Measurements from ENCODE around the gene DQX1. TPM values are rescaled to one million over a fixed set of nuclear protein-coding genes. Genes with fewer than 3 reads are reported as not detected.

The DQX1 gene
- total and polyA plus RNA-seq, 9 of the 15 experiments (the other 6 are each of a cell fraction or from before 2014, with no cell fraction given), result 0.04 to 0.38 (median 0.18) TPM; not detected in 1

DNA sequence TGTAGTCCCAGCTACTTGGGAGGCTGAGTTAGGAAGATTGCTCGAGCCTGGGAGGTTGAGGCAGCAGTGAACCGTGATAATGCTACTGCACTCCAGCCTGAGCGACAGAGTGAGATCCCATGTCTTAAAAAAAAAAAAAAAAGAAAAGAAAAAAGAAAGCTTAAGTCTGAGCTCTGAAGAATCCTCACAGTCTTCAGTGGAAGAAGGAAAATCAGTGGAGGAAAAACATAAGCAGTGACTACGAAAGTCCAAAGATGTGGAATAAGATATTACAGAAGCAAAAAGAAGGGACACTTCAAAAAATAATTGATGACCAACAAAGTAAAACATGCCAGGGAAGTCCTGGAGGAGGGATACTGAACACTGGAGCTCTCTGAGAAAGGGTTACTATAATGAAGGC, 15.8 kb downstream of the DQX1 start (continued):
- no peak for TF ChIP-seq CREB3 (tag; conservative IDR thresholded peaks at IDR 0.05; ENCODE audit: low read depth)
- TF ChIP-seq, protein P1, sequence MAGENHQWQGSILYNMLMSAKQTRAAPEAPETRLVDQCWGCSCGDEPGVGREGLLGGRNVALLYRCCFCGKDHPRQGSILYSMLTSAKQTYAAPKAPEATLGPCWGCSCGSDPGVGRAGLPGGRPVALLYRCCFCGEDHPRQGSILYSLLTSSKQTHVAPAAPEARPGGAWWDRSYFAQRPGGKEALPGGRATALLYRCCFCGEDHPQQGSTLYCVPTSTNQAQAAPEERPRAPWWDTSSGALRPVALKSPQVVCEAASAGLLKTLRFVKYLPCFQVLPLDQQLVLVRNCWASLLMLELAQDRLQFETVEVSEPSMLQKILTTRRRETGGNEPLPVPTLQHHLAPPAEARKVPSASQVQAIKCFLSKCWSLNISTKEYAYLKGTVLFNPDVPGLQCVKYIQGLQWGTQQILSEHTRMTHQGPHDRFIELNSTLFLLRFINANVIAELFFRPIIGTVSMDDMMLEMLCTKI (IDR thresholded peaks at IDR 0.05; ENCODE audit: partially characterized antibody), result no peak
- TF ChIP-seq SMARCE1 (IDR thresholded peaks at IDR 0.05), result no peak

DNA sequence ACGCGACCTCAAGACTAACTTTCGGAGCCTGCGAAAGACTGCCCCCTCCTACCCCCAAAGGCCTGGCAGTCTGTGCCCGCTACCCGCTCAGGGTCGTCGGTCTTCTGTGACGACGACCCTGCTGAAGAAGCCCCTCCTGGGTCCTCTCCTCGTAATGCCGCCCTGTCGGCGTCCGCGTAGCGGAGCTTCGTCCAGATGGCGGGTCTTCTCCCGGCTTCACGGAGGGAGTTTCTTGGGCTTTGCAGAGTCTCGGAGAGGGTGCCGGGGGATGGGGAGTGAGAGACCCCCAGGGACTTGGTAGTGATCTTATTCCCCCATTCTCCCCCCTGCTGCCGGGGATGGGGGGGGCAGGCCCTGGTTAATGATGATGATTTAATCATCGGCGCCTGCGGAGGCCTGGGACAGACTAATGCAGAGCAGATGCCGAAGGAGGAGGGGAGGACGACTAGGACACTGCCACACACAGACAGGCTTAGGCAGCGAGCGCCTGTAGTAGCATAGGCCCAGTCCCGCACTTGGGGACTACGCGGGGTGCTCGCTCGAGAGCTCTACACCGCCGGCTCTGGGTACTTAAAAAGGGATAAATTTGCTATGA, 18.0 kb downstream of the DQX1 start:
- Histone ChIP-seq H3K27me3 (ENCODE audit: control insufficient read depth in 2 of 2, insufficient read depth in 2 of 2, low read length in 2 of 2) (no peaks in the 10 kb centered on the region), H3K27ac (ENCODE audit: extremely low read depth, low read depth, low read length) (peak overlapping the region; percentile 97), H3K9me3 (replicated peaks; ENCODE audit: control insufficient read depth, insufficient read depth, low read depth, low read length) (no peaks in the 10 kb centered on the region), H3K79me2 (ENCODE audit: control insufficient read depth, insufficient read depth, low read length) (peaks cover 40% of the 10 kb centered on the region), H3K36me3 (ENCODE audit: control insufficient read depth, insufficient read depth, low read length) (peaks cover 13% of the 10 kb centered on the region; the same call in 2 of the 3 replicates), H4K20me1 (replicated peaks; ENCODE audit: control insufficient read depth, insufficient read depth, low read length) (no peaks in the 10 kb centered on the region), H3K4me3 (peak overlapping the region; percentile 78), H3K9ac (ENCODE audit: insufficient read depth in 1 of 2, low read depth in 2 of 2, low read length in 2 of 2) (peak overlapping the region; percentile 95 to 96), H2AFZ (ENCODE audit: low read depth, low read length) (peak overlapping the region; percentile 85), H3K9me1 (ENCODE audit: control insufficient read depth, insufficient read depth, low read length) (no peaks in the 10 kb centered on the region), H3K4me1 (replicated peaks in 1 of 2; ENCODE audit: control insufficient read depth in 2 of 2, insufficient read depth in 2 of 2, low read length in 2 of 2) (peaks cover 36 to 51% of the 10 kb centered on the region in 2 experiments; a peak in 4 of 5 replicates), H3K4me2 (ENCODE audit: insufficient read depth, low read length) (peak overlapping the region; percentile 94)
- 19% methylated on average over 37 of the region's 38 CpGs for WGBS (ENCODE audit: insufficient coverage, low coverage, missing lambda C conversion rate)
- ATAC-seq, result peak; percentile 53
- DNase-seq (ENCODE audit: extremely low read depth in 1 of 4, low spot score in 3 of 4), result peak; percentile 42 to 68 (median 46)
- no peak for FAIRE-seq
- CTCF ChIA-PET (ENCODE audit: low intra/inter-chr PET ratio), result no interaction called here
- BruUV-seq (replicated peaks), result no TSS peak
- POLR2A ChIA-PET, result interaction anchor here (0.7 to 3.3 kb wide), 5 partner anchors 9 to 40 kb away, joined by 3 to 17 read pairs (median 6); partner anchors contain the start of genes AUP1 and HTRA2
- in situ Hi-C loops (cut with MboI), result no loop called here
- intact Hi-C loops (cut with micrococcal nuclease), result loop anchor here (1.0 kb wide), 2 partner anchors 21 to 79 kb away; partner anchors contain the start of genes AUP1 and HTRA2
- TF ChIP-seq ZBTB34 (CRISPR knock-in tag; IDR thresholded peaks at IDR 0.05) (no peak), CHD1 (IDR thresholded peaks at IDR 0.05; ENCODE audit: low read length) (peak; percentile 44), KLF6 (CRISPR knock-in tag; IDR thresholded peaks at IDR 0.05; ENCODE audit: borderline replicate concordance) (no peak), IRF2 (CRISPR knock-in tag; IDR thresholded peaks at IDR 0.05) (no peak), EWSR1 (IDR thresholded peaks at IDR 0.05; ENCODE audit: borderline replicate concordance, low read depth, partially characterized antibody) (no peak), HDGF (IDR thresholded peaks at IDR 0.05) (no peak), ZNF77 (CRISPR knock-in tag; IDR thresholded peaks at IDR 0.05) (no peak), THRAP3 (IDR thresholded peaks at IDR 0.05; ENCODE audit: borderline replicate concordance) (no peak), ZBTB7A (IDR thresholded peaks at IDR 0.05; ENCODE audit: borderline replicate concordance, control insufficient read depth, low read depth, low read length) (peak; percentile 65; the same call in 1 of the 2 replicates), CXXC5 (CRISPR knock-in tag; IDR thresholded peaks at IDR 0.05) (no peak), MAZ (CRISPR knock-in tag; conservative IDR thresholded peaks at IDR 0.05 in 1 of 2, IDR thresholded peaks at IDR 0.05 in 1 of 2) (no peak; a peak in 1 of 4 replicates), FOXJ3 (CRISPR knock-in tag; IDR thresholded peaks at IDR 0.05) (no peak), DNMT1 (IDR thresholded peaks at IDR 0.05) (no peak), PTBP1 (IDR thresholded peaks at IDR 0.05; ENCODE audit: low read depth, low read length) (no peak), NR1H2 (CRISPR knock-in tag; IDR thresholded peaks at IDR 0.05) (no peak)

All from K562 (cell line).